GM18502 (cell line): ENCODE data around the gene FAHD2A.
"Not testable (repeated sequence)": the region's sequence is repeated elsewhere in the genome, so short reads cannot be mapped to it uniquely, and the experiment has no call there.

Experiments
- ATAC-seq: cut with Tn5 transposase; IDR thresholded peaks from one replicate; pipeline ENCODE4 v1.9.1; 2021; ENCODE audit warnings: mild to moderate bottlenecking; ENCODE audit not compliant: unreplicated experiment, poor library complexity

The FAHD2A gene

GRCh38 chr2:95433373-95433772, 30.9 kb downstream of the FAHD2A start:
- not testable (repeated sequence) for ATAC-seq

GRCh38 chr2:95433973-95434372, 31.5 kb downstream of the FAHD2A start:
- not testable (repeated sequence) for ATAC-seq

GRCh38 chr2:95434507-95435076, 32.1 kb downstream of the FAHD2A start:
- ATAC-seq: not testable (repeated sequence)

- not testable (repeated sequence) for ATAC-seq
Observed at GRCh38 chr2:95435162-95435871, 32.8 kb downstream of the FAHD2A start.

GRCh38 chr2:95435872-95436209, 33.3 kb downstream of the FAHD2A start:
- ATAC-seq: not testable (repeated sequence)

- not testable (repeated sequence) for ATAC-seq
Observed at GRCh38 chr2:95442474-95443099, 40.1 kb downstream of the FAHD2A start.

GRCh38 chr2:95445317-95445716, 42.8 kb downstream of the FAHD2A start:
- not testable (repeated sequence) for ATAC-seq

- ATAC-seq: not testable (repeated sequence)
Observed at GRCh38 chr2:95463292-95463691, 60.8 kb downstream of the FAHD2A start.
